WTC11 (cell line): Measurements from ENCODE around the gene AXL. TPM values are rescaled to one million over a fixed set of nuclear protein-coding genes. Genes with fewer than 3 reads are reported as not detected.

ENCODE experiments used
- ATAC-seq: fragments of 200-7000 bp; cut with Tn5 transposase; 2 replicates; pipeline ENCODE4 v1.10.0; 2021; ENCODE audit warnings: mild to moderate bottlenecking, moderate library complexity
- CTCF ChIA-PET: fragments of 300-600 bp; sonication (Branson Sonifier 250); formaldehyde crosslinking; loops from one replicate; lab custom pipeline; 2021; ENCODE audit warnings: antibody characterized with exemption; lab: Charles Lee
- POLR2A ChIA-PET: fragments of 350-600 bp; sonication (Branson Sonifier 250); formaldehyde crosslinking; loops from one replicate; lab custom pipeline; 2021; ENCODE audit warnings: antibody characterized with exemption; lab: Charles Lee
- DNase-seq: peaks from one replicate; pipeline ENCODE4 v3.0.0; 2021; ENCODE audit warnings: low spot score
- H3K27ac Mint-ChIP-seq: 2 replicates; pipeline ENCODE4 v1.8.0; 2021; ENCODE audit warnings: mixed read lengths
- H3K27me3 Mint-ChIP-seq: 2 replicates; pipeline ENCODE4 v1.8.0; 2021; ENCODE audit warnings: low read depth, mild to moderate bottlenecking, moderate library complexity, mixed read lengths
- H3K36me3 Mint-ChIP-seq: 2 replicates; pipeline ENCODE4 v1.8.0; 2021; ENCODE audit warnings: mixed read lengths
- H3K4me1 Mint-ChIP-seq: 2 replicates; pipeline ENCODE4 v1.8.0; 2022; ENCODE audit warnings: mixed read lengths
- H3K4me3 Mint-ChIP-seq: 2 replicates; pipeline ENCODE4 v1.8.0; 2021; ENCODE audit warnings: mild to moderate bottlenecking, moderate library complexity, mixed read lengths
- H3K9me3 Mint-ChIP-seq: 2 replicates; pipeline ENCODE4 v1.8.0; 2021; ENCODE audit warnings: mixed read lengths
- FOXJ3 ChIP-seq: sonication (generic); formaldehyde crosslinking; IDR thresholded peaks from 2 replicates; pipeline ENCODE4 v1.9.0; 2021; ENCODE audit warnings: missing genetic modification reagents, mild to moderate bottlenecking, borderline replicate concordance
- NR1H2 ChIP-seq: sonication (generic); formaldehyde crosslinking; IDR thresholded peaks from 2 replicates; pipeline ENCODE4 v1.9.0; 2021; ENCODE audit warnings: mild to moderate bottlenecking, moderate library complexity, missing genetic modification reagents
- NR2C2 ChIP-seq: sonication (generic); formaldehyde crosslinking; IDR thresholded peaks from 2 replicates; pipeline ENCODE4 v1.8.0; 2022; ENCODE audit warnings: mild to moderate bottlenecking, missing genetic modification reagents
- NR3C1 ChIP-seq: sonication (generic); formaldehyde crosslinking; conservative IDR thresholded peaks from 2 replicates; pipeline ENCODE4 v1.8.1; 2023; ENCODE audit warnings: low read depth, mild to moderate bottlenecking, missing genetic modification reagents
- OVOL2 ChIP-seq: fragments of 250-450 bp; sonication (Bioruptor Pico); IDR thresholded peaks from 2 replicates; pipeline ENCODE4 v1.9.0; 2021; ENCODE audit warnings: mild to moderate bottlenecking, borderline replicate concordance
- PRRX2 ChIP-seq: fragments of 250-450 bp; sonication (Bioruptor Pico); IDR thresholded peaks from 2 replicates; pipeline ENCODE4 v1.8.0; 2021; ENCODE audit warnings: mild to moderate bottlenecking
- RELA ChIP-seq: sonication (generic); formaldehyde crosslinking; IDR thresholded peaks from 2 replicates; pipeline ENCODE4 v1.8.1; 2022; ENCODE audit warnings: missing genetic modification reagents, mild to moderate bottlenecking, borderline replicate concordance
- TCF7 ChIP-seq: sonication (generic); formaldehyde crosslinking; IDR thresholded peaks from 2 replicates; pipeline ENCODE4 v1.8.0; 2022; ENCODE audit warnings: mild to moderate bottlenecking, low read depth, missing genetic modification reagents, moderate library complexity
- ZNF317 ChIP-seq: sonication (generic); formaldehyde crosslinking; IDR thresholded peaks from 2 replicates; pipeline ENCODE4 v1.8.1; 2023; ENCODE audit warnings: low read depth, mild to moderate bottlenecking, moderate library complexity, missing genetic modification reagents, borderline replicate concordance
- total RNA-seq: library from RNA; stranded (reverse); gene quantifications from 3 replicates; pipeline ENCODE4 v1.2.3, GENCODE V29; 2021
- TF ChIP-seq, protein P1 (sequence below): fragments of 250-450 bp; sonication (Bioruptor Pico); IDR thresholded peaks from 2 replicates; pipeline ENCODE4 v1.9.0; 2021; ENCODE audit warnings: moderate library complexity, mild to moderate bottlenecking, inconsistent platforms, borderline replicate concordance
- TF ChIP-seq, protein P2 (sequence below): sonication (generic); formaldehyde crosslinking; IDR thresholded peaks from 2 replicates; pipeline ENCODE4 v1.8.1; 2023; ENCODE audit warnings: mild to moderate bottlenecking, moderate library complexity, missing genetic modification reagents
- TF ChIP-seq, protein P3 (sequence below): fragments of 250-450 bp; sonication (Bioruptor Pico); conservative IDR thresholded peaks from 2 replicates; pipeline ENCODE4 v1.9.0; 2021; ENCODE audit warnings: mild to moderate bottlenecking
- TF ChIP-seq, protein P4 (sequence below): sonication (generic); formaldehyde crosslinking; conservative IDR thresholded peaks from 2 replicates; pipeline ENCODE4 v1.8.1; 2023; ENCODE audit warnings: mild to moderate bottlenecking, low read depth, missing genetic modification reagents, moderate library complexity
- TF ChIP-seq, protein P5 (sequence below): sonication (generic); formaldehyde crosslinking; IDR thresholded peaks from 2 replicates; pipeline ENCODE4 v1.8.1; 2022; ENCODE audit warnings: mild to moderate bottlenecking, moderate library complexity, missing genetic modification reagents
- TF ChIP-seq, protein P6 (sequence below): sonication (generic); formaldehyde crosslinking; IDR thresholded peaks from 2 replicates; pipeline ENCODE4 v1.8.1; 2023; ENCODE audit warnings: mild to moderate bottlenecking, missing genetic modification reagents, moderate library complexity
- TF ChIP-seq, protein P7 (sequence below): sonication (generic); formaldehyde crosslinking; IDR thresholded peaks from 2 replicates; pipeline ENCODE4 v1.8.1; 2023; ENCODE audit warnings: mild to moderate bottlenecking, missing genetic modification reagents, borderline replicate concordance
- TF ChIP-seq, protein P8 (sequence below): sonication (generic); formaldehyde crosslinking; IDR thresholded peaks from 2 replicates; pipeline ENCODE4 v1.8.0; 2022; ENCODE audit warnings: mild to moderate bottlenecking, missing genetic modification reagents

The AXL gene
- total RNA-seq, 1 experiment from 2014 or later: 25.0 TPM

DNA sequence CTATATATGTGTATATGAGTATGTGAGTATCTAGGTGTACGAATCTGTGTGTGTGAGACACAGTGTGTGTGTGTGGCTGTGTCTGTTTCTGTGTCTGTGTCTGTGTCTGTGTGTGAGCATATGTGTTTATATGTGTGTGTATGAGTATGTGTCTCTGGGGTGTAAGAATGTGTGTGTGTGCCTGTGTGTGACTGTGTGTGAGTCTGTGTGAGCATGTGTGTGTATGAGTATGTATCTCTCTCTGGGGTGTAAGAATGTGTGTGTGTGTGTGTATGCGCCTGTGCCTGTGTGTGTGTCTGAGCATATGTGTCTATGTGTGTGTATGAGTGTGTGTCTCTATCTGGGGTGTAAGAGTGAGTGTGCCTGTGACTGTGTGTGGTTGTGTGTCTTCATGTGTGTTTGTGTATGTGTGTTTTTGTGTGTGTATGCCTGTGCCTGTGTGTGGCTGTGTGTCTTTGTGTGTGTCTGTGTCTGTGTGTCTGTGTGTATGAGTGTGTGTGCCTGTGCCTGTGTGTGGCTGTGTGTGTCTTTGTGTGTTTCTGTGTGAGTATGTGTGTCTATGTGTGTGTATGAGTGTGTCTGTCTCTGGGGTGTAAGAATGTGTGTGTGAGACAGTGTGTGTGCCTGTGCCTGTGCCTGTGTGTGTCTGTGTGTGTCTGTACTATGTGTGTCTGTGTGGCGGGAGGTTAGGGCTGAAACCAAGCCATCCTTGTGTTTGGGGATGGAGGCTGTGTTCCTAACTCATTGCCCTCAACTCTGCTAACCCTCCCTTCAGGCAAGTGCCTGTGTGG is 11.2 kb downstream of the AXL start (continued):
- TF ChIP-seq, protein P1, sequence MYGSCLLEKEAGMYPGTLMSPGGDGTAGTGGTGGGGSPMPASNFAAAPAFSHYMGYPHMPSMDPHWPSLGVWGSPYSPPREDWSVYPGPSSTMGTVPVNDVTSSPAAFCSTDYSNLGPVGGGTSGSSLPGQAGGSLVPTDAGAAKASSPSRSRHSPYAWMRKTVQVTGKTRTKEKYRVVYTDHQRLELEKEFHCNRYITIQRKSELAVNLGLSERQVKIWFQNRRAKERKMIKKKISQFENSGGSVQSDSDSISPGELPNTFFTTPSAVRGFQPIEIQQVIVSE (CRISPR knock-in tag): no peak
- TF ChIP-seq NR2C2 (CRISPR knock-in tag): no peak
- TF ChIP-seq, protein P2, sequence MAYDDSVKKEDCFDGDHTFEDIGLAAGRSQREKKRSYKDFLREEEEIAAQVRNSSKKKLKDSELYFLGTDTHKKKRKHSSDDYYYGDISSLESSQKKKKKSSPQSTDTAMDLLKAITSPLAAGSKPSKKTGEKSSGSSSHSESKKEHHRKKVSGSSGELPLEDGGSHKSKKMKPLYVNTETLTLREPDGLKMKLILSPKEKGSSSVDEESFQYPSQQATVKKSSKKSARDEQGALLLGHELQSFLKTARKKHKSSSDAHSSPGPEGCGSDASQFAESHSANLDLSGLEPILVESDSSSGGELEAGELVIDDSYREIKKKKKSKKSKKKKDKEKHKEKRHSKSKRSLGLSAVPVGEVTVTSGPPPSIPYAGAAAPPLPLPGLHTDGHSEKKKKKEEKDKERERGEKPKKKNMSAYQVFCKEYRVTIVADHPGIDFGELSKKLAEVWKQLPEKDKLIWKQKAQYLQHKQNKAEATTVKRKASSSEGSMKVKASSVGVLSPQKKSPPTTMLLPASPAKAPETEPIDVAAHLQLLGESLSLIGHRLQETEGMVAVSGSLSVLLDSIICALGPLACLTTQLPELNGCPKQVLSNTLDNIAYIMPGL (CRISPR knock-in tag): no peak
- no peak for TF ChIP-seq PRRX2 (CRISPR knock-in tag)
- TF ChIP-seq NR1H2 (CRISPR knock-in tag): no peak
- no peak for TF ChIP-seq TCF7 (CRISPR knock-in tag)
- TF ChIP-seq, protein P3, sequence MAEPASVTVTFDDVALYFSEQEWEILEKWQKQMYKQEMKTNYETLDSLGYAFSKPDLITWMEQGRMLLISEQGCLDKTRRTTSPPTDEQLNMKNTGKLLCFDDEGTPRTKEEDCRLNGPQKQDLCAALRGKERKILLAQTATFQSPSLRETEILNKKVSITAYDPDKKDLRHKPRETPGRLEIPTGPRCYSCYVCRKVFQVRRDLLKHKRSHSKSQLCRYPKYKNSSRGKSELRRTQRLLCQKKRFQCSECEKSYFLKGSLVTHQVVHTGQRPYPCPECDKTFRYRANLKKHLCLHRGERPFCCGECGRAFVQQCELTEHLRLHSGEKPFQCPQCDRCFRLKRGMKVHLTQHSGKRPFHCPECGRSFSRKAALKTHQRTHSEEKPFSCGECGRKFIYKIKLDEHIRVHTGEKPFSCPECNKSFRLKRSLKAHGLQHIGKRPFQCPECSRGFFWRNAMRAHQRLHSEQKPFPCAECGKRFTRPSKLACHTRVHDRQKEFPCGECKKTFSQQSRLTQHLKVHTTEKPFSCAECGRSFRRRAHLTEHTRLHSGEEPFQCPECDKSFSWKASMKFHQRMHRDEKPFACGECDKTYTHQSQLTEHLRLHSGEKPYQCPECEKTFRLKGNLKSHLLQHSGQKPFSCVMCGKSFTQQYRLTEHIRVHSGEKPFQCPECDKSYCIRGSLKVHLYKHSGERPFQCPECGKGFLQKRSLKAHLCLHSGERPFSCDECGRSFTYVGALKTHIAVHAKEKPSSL (CRISPR knock-in tag): no peak
- TF ChIP-seq RELA: no peak

DNA sequence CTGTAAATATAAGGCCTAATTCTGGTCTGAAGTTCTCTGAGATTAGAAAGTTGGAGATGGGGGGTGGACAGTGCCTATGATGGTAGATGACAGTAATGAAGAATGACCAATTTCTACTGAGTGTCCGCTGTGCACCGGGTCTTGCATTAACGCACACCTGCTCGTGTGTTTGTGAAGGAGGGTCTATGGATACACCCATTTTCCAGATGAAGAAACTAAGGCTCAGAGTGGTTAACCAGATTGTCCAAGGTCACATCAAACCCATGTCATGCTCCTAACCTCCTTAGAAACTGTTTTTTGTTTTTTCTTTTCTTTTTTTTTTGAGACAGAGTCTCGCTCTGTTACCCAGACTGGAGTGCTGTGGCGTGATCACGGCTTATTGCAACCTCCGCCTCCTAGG is 13.7 kb downstream of the AXL start:
- no peaks in the 10 kb centered on the region for H3K9me3 Mint-ChIP-seq
- no peaks in the 10 kb centered on the region for H3K27me3 Mint-ChIP-seq
- ATAC-seq (no peak), DNase-seq (no peak)
- CTCF ChIA-PET: interaction anchor here (1.7 kb wide), 1 partner anchor 17 kb away, joined by 4 read pairs; no protein-coding TSS in a partner anchor
- POLR2A ChIA-PET: no interaction called here
- H3K4me3 Mint-ChIP-seq: no peak overlapping the region
- H3K4me1 Mint-ChIP-seq: no peaks in the 10 kb centered on the region
- H3K27ac Mint-ChIP-seq: no peak overlapping the region
- no peak for TF ChIP-seq OVOL2 (CRISPR knock-in tag)
- TF ChIP-seq, protein P4, sequence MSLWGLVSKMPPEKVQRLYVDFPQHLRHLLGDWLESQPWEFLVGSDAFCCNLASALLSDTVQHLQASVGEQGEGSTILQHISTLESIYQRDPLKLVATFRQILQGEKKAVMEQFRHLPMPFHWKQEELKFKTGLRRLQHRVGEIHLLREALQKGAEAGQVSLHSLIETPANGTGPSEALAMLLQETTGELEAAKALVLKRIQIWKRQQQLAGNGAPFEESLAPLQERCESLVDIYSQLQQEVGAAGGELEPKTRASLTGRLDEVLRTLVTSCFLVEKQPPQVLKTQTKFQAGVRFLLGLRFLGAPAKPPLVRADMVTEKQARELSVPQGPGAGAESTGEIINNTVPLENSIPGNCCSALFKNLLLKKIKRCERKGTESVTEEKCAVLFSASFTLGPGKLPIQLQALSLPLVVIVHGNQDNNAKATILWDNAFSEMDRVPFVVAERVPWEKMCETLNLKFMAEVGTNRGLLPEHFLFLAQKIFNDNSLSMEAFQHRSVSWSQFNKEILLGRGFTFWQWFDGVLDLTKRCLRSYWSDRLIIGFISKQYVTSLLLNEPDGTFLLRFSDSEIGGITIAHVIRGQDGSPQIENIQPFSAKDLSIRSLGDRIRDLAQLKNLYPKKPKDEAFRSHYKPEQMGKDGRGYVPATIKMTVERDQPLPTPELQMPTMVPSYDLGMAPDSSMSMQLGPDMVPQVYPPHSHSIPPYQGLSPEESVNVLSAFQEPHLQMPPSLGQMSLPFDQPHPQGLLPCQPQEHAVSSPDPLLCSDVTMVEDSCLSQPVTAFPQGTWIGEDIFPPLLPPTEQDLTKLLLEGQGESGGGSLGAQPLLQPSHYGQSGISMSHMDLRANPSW: no peak
- H3K36me3 Mint-ChIP-seq: no peaks in the 10 kb centered on the region; the same call in 1 of the 2 replicates

DNA sequence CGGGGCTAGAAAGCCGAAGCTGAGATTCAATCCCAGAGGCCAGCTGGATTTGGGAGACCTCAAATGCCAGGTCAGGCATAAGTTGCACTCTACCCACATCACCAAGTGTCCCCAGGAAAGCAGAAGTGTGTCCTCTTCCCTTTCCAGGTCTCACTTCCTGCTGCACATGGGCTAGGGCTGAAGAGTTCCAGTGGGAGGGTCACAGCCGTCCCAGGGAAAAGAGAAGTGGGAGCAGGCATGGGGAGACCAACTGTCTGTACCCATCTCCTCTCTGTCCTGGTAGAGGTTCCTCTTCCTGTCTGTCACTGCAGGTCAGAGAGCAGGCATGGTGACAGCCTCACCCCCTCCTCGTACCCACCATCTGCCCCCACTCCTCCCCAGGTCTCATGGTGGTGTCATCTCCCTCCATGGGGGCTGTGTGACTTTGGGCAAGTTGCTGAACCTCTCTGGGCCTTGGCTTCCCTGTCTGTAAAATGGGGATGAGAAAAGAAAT is 14.8 kb downstream of the AXL start:
- H3K9me3 Mint-ChIP-seq: no peaks in the 10 kb centered on the region
- ATAC-seq (no peak), DNase-seq (no peak)
- no peak overlapping the region for H3K4me3 Mint-ChIP-seq
- POLR2A ChIA-PET: interaction anchor here (0.7 to 0.8 kb wide), 2 partner anchors 22 to 25 kb away, joined by 3 read pairs; no protein-coding TSS in a partner anchor
- CTCF ChIA-PET: interaction anchor here (0.5 to 1.2 kb wide), 2 partner anchors 29 to 87 kb away, joined by 5 to 9 read pairs; no protein-coding TSS in a partner anchor
- H3K36me3 Mint-ChIP-seq: no peaks in the 10 kb centered on the region; the same call in 1 of the 2 replicates
- H3K27me3 Mint-ChIP-seq: no peaks in the 10 kb centered on the region
- H3K27ac Mint-ChIP-seq: no peak overlapping the region
- H3K4me1 Mint-ChIP-seq: no peaks in the 10 kb centered on the region
- TF ChIP-seq, protein P5, sequence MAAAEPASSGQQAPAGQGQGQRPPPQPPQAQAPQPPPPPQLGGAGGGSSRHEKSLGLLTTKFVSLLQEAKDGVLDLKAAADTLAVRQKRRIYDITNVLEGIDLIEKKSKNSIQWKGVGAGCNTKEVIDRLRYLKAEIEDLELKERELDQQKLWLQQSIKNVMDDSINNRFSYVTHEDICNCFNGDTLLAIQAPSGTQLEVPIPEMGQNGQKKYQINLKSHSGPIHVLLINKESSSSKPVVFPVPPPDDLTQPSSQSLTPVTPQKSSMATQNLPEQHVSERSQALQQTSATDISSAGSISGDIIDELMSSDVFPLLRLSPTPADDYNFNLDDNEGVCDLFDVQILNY: no peak
- TF ChIP-seq, protein P6, sequence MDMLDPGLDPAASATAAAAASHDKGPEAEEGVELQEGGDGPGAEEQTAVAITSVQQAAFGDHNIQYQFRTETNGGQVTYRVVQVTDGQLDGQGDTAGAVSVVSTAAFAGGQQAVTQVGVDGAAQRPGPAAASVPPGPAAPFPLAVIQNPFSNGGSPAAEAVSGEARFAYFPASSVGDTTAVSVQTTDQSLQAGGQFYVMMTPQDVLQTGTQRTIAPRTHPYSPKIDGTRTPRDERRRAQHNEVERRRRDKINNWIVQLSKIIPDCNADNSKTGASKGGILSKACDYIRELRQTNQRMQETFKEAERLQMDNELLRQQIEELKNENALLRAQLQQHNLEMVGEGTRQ (CRISPR knock-in tag): no peak
- TF ChIP-seq FOXJ3 (CRISPR knock-in tag) (no peak), NR1H2 (CRISPR knock-in tag) (no peak), ZNF317 (CRISPR knock-in tag) (no peak), NR3C1 (CRISPR knock-in tag) (no peak)
- TF ChIP-seq, protein P7, sequence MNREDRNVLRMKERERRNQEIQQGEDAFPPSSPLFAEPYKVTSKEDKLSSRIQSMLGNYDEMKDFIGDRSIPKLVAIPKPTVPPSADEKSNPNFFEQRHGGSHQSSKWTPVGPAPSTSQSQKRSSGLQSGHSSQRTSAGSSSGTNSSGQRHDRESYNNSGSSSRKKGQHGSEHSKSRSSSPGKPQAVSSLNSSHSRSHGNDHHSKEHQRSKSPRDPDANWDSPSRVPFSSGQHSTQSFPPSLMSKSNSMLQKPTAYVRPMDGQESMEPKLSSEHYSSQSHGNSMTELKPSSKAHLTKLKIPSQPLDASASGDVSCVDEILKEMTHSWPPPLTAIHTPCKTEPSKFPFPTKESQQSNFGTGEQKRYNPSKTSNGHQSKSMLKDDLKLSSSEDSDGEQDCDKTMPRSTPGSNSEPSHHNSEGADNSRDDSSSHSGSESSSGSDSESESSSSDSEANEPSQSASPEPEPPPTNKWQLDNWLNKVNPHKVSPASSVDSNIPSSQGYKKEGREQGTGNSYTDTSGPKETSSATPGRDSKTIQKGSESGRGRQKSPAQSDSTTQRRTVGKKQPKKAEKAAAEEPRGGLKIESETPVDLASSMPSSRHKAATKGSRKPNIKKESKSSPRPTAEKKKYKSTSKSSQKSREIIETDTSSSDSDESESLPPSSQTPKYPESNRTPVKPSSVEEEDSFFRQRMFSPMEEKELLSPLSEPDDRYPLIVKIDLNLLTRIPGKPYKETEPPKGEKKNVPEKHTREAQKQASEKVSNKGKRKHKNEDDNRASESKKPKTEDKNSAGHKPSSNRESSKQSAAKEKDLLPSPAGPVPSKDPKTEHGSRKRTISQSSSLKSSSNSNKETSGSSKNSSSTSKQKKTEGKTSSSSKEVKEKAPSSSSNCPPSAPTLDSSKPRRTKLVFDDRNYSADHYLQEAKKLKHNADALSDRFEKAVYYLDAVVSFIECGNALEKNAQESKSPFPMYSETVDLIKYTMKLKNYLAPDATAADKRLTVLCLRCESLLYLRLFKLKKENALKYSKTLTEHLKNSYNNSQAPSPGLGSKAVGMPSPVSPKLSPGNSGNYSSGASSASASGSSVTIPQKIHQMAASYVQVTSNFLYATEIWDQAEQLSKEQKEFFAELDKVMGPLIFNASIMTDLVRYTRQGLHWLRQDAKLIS (CRISPR knock-in tag): no peak
- TF ChIP-seq, protein P8, sequence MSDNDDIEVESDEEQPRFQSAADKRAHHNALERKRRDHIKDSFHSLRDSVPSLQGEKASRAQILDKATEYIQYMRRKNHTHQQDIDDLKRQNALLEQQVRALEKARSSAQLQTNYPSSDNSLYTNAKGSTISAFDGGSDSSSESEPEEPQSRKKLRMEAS (CRISPR knock-in tag): no peak
